ENCODE data around the gene CDC20B.
"Not testable (repeated sequence)": the region's sequence is repeated elsewhere in the genome, so short reads cannot be mapped to it uniquely, and the experiment has no call there.

Gene CDC20B

GRCh38 chr5:55108661-55109060, 64.3 kb downstream of the CDC20B start:
- no peak for DNase-seq (ENCODE audit: low read depth)
- no peak overlapping the region for H3K4me3 ChIP-seq (ENCODE audit: control insufficient read depth, low read depth, low read length)
- no peak for TF ChIP-seq CTCF (conservative IDR thresholded peaks at IDR 0.05; ENCODE audit: control insufficient read depth, insufficient read depth, low read depth, low read length)

- DNase-seq (ENCODE audit: low read depth); H3K4me3 ChIP-seq (ENCODE audit: control insufficient read depth, low read depth, low read length): not testable (repeated sequence)
Measured at GRCh38 chr5:55105976-55106375, 67.0 kb downstream of the CDC20B start.

DNA sequence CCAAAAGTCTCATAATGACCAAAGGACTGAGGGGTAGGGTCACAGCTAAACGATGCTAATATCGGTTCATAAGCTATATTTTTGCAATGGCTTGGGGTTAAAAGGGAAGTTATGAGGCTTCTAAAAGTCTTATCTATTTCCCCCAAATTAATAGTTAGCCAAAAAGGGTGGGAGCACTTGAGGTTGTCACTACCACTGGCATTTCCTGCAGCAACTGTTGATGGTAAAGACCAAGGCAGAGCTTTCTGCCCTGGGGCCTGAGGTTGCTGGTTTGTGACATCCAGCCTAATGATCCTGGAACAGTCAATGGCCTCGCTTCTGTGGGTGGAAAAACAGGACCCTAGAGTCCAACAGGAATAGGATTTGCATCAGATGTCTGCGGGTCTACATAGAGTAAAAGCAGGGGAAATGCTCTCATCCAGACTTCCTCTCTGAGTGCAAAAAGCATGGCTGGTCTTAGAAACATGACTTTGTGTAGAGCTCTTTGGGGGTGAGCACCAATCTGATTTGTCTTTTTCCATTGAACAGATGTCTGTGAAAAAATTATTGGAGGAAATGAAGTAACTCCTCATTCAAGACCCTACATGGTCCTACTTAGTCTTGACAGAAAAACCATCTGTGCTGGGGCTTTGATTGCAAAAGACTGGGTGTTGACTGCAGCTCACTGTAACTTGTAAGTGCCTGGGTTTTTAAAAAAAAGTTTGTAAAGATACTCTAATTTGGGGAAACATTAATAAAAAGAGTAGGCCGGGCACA, 67.9 kb downstream of the CDC20B start:
- DNase-seq (ENCODE audit: low read depth): no peak
- no peak overlapping the region for H3K4me3 ChIP-seq (ENCODE audit: control insufficient read depth, low read depth, low read length)
- no peak for TF ChIP-seq CTCF (conservative IDR thresholded peaks at IDR 0.05; ENCODE audit: control insufficient read depth, insufficient read depth, low read depth, low read length)

GRCh38 chr5:55104036-55104772, 68.8 kb downstream of the CDC20B start:
- DNase-seq (ENCODE audit: low read depth): no peak
- no peak for TF ChIP-seq CTCF (conservative IDR thresholded peaks at IDR 0.05; ENCODE audit: control insufficient read depth, insufficient read depth, low read depth, low read length)

DNA sequence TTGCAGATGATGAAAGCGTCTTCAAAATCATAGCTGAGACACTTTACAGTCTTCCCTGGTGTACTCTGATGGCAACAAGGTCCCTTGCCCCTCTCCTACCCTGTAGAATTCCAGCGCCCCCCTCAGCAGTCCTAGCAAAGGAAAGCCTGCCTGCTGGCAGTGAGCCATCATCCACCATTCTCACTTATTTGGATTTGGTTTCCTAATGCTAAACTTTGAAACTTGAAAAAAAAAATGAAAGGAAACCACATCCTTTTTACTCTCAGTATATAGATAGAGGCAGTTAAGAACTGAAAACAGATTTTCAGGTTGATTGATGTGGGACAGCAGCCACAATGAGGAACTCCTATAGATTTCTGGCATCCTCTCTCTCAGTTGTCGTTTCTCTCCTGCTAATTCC, 70.6 kb downstream of the CDC20B start, which contains the start of gene GZMA:
Gene GZMA (plus strand): TSS at position 299 of the 400 bp plus-strand sequence. CDS start 37 bp downstream, at position 336.
- no peak for DNase-seq (ENCODE audit: low read depth)
- no peak within 1 kb of the TSS for H3K4me3 ChIP-seq (ENCODE audit: control insufficient read depth, low read depth, low read length)
- TF ChIP-seq CTCF (conservative IDR thresholded peaks at IDR 0.05; ENCODE audit: control insufficient read depth, insufficient read depth, low read depth, low read length): no peak

More at GRCh38 chr5:55104036-55104772, 68.8 kb downstream of the CDC20B start:
- H3K4me3 ChIP-seq (ENCODE audit: control insufficient read depth, low read depth, low read length): no peak overlapping the region

DNA sequence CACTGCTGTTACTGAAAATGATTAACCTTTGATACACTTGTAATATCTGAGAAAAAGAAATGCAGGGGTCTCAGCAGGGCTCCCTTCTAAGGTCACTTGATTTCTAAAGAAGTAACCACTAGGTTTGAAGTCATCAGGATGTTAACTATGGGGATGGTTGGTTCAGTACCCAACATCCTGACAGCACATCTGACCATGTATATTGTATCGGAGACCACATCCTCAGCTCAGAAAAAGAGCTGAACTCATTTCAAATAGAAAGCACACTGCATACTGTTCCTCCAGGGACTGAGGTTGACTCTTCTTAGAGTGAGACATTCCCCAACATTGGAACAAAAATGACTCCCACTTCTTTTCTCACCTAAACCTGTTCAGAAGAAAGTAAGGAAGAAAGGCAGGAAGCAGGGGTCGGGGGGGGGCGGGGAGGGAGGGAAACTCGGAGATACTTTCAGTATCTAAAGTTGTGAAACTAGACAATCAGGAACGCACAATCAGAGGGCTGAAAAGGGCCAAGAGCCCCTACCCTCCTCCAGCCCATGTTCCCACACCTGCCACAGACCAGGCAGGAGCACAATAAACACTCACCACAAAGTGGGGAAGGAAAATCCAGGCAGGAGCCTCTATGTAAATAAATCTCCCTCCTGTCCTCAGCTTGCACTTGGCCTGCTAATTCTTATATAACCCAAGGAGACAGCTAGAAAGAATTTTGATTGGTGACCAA, 71.3 kb downstream of the CDC20B start:
- TF ChIP-seq CTCF (conservative IDR thresholded peaks at IDR 0.05; ENCODE audit: control insufficient read depth, insufficient read depth, low read depth, low read length): no peak
- DNase-seq (ENCODE audit: low read depth): no peak
- no peak overlapping the region for H3K4me3 ChIP-seq (ENCODE audit: control insufficient read depth, low read depth, low read length)

DNA sequence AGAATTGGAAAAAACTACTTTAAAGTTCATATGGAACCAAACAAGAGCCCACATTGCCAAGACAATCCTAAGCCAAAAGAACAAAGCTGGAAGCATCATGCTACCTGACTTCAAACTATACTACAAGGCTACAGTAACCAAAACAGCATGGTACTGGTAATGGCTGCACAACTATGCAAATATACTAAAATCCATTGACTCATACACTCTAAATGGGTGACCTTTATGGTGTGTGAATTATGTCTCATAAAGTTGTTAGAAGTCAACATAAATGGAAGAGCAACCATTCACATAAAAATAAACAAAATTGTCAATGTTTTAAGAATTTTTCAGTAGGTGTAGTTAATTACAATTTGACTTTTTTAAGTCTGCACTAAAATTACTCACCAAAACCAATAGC, 71.8 kb downstream of the CDC20B start:
- H3K4me3 ChIP-seq (ENCODE audit: control insufficient read depth, low read depth, low read length); DNase-seq (ENCODE audit: low read depth): not testable (repeated sequence)
